D341Med (cell line): ENCODE results near the gene KLHL18.
A peak's percentile ranks its signal among the peaks of the same experiment; 100 is the strongest.
"Not testable (repeated sequence)": the region's sequence is repeated elsewhere in the genome, so short reads cannot be mapped to it uniquely, and the experiment has no call there.

ENCODE experiments used
- DNase-seq: peaks from one replicate; pipeline ENCODE4 v3.0.0; 2012; ENCODE audit warnings: low spot score

KLHL18 gene

GRCh38 chr3:47362701-47363100 lies 80.0 kb downstream of the KLHL18 start:
- DNase-seq: no peak

DNA sequence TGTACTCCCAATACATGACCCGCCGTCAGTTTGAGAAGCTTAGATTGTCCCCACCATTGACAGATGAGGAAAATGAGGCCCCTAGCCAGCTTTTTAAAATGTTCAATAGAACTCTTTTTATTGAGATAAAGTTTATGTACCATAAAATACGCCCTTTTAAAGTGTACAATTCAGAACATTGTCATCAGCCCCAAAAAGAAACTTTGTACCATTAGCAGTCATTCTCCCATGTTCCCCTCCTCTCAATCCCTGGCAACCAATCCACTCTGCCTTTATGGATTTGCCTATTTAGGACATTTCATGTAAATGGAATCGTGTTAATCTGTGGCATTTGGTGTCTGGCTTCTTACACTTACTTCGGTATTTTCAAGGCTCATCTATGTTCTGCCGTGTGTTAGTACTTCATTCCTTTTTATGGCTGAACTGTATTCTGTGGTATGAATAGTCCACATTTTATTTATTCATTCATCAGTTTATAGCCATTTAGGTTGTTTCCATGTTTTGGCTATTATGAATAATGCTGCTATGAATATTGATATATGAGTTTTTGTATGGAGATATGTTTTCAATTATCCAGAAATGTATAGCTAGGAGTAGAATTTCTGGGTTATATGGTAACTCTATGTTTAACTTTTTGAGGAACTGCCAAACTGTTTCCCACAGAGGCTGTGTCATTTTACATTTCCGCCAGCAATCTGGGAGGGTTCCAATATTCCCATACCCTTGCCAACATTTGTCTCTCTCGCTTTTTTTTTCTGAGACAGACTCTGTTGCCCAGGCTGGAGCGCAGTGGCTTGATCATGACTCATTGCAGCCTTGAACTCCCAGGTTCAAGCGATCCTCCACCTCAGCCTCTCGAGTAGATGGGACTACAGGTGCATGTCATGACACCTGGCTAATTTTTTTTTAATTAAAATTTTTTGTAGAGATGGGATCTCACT lies 82.7 kb downstream of the KLHL18 start:
- no peak for DNase-seq

DNA sequence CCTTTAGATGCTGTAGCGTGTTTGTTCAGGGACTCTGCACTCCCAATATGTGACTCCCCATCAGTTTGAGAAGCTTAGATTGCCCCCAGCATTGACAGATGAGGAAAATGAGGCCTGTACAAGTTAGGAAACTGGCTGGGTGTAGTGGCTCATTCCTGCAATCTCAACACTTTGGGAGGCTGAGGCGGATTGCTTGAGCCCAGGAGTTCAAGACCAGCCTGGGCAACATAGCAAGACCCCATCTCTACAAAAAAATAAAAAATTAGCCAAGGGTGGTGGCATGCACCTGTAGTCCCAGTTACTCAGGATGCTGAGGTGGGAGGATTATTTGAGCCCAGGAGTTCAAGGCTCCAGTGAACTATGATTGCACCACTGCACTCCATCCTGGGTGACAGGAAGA lies 84.1 kb downstream of the KLHL18 start:
- no peak for DNase-seq

DNA sequence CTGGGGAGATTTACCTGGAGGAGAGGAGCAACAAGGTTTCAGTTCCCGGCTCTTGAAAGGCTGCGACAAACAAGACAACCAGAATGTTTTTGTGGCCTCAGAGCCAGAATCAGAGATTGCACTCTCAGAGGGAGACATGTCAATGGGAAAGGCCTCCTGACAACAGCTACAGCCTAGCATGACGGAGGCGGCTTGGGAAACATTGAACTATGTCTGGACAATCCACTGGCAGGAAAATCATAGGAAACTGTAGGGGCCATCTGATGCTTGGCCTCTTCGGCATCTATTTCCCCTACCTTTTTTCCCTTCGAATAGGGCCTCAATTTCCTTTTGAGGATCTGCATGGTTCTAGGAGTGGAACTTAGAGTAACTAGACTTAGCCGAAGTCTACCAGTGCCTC lies 84.9 kb downstream of the KLHL18 start:
- DNase-seq: no peak

DNA sequence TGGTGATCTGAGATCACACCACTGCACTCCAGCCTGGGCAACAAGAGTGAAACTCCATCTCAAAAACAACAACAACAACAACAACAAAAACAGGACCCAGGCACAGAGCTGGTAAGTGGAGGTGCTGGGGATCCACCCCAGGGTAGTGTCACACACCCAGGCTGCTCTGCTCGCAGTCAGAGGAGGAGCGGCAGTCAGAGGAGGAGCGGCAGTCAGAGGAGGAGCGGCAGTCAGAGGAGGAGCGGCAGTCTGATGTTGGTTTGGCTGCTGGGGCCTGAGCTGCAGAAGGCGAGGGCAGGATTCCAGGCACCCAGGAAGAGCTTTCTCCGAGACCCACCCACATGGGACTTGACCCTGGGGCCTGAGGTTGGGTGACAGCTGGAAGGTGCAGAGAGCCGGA lies 87.3 kb downstream of the KLHL18 start:
- not testable (repeated sequence) for DNase-seq

- peak; percentile 76 for DNase-seq
Measured at GRCh38 chr3:47370887-47371697, 88.3 kb downstream of the KLHL18 start.

- DNase-seq: no peak
Measured at GRCh38 chr3:47374587-47374986, 91.8 kb downstream of the KLHL18 start.

DNA sequence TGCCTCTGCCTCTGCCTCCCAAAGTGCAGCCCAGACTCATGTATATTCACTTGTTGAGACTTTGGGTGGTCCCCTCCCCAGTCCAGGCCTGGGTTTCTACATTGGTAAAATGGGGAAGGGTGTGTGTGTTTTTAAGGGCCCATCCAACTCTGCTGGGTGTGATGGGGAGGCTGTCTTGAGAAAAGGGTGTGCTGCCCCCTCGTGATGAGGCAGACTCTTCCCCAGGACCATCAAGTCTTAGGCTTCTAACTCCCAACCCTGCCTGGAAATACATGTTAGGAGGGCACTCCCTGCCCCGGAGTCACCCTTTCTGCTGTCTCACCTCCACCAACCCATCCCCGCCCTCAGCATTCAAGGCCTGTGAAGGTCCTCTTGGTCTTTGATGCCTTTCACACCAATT lies 93.6 kb downstream of the KLHL18 start:
- DNase-seq: no peak

DNA sequence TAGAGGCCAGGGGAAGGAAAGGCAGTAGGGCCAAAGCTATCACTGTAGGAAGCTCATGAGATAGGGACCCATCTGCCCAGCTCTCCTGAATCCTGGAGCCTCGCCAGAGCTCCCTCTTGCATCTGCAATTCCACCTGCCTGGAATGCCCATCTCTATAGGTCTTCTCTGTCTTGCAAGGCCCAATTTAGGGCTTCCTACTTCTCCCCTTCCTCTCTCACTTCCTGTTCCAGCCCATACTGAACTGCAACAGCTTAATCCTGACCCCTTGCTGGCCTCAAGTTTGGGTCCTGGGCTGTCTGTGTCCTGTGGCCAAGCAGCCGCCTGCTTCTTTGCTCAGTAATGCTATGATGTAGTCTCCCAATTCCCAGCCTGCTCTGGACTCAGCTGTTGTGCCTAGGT lies 94.4 kb downstream of the KLHL18 start:
- no peak for DNase-seq

DNA sequence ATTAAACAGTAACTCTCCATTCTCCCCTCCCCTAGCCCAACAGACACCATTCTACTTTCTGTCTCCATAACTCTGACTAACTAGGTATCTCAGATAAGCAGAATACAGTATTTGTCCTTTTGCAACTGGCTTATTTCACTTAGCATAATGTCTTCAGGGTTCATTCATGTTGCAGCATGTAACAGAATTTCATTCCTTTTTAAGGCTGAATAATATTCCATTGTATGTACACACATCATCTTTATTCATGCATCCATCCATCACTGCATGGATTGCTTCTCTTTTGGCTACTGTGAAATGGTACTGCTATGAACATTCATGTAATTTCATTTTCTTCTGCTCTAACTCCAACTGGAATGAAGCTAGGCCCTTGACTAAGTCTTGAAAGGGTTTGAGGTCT lies 96.1 kb downstream of the KLHL18 start:
- no peak for DNase-seq

DNA sequence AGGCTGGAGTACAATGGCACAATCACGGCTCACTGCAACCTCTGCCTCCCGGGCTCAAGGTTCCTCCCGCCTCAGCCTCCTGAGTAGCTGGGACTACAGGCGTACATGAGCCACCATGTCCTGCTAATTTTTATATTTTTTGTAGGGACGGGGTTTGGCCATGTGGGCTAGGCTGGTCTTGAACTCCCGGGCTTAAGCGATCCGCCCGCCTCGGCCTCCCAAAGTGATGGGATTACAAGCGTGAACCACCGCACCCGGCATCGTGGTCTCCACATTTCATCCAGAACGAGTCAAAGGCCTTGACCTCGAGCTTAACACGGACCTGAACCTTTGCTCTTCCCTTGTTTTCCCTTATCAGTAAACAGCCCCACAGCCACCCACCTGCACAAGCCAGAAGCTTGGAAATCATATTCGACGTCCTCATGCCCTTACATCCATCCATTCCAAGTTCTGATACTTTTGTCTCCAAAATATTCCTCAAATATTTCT lies 96.7 kb downstream of the KLHL18 start:
- DNase-seq: no peak

DNA sequence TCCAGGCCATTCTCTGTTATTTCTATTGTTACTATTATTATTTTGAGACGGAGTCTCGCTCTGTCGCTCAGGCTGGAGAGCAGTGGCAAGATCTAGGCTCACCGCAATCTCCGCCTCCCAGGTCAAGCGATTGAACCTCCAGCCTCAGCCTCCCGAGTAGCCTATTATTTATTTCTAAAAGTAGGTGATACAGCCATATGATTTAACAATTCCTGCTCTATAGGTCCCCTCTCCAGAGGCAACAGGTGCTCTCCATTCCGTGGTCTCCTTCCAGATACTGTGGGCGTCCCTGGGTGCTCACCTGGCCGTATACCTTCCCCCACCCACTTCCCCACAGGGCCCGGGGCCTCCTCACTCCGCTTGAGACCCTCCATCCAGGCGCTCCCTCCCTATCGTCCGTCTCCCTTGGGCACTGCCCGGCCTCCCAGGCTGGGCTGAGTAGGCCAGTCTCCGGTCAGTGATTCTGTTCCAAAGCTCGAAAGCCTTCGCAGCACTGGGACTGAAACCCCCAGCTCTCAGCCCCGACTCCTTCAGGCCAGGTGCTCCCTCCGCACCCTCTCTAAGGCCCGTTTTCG lies 97.4 kb downstream of the KLHL18 start:
- no peak for DNase-seq

- DNase-seq: peak; percentile 99
Measured at GRCh38 chr3:47380601-47381316, 98.0 kb downstream of the KLHL18 start, which contains the start of gene PTPN23. PTPN23 (plus strand) TSS chr3:47381021; CDS start chr3:47381097, 76 bp downstream.

GRCh38 chr3:47381317-47382157 lies 98.8 kb downstream of the KLHL18 start:
- peak; percentile 90 for DNase-seq

GRCh38 chr3:47384425-47384824 lies 101.7 kb downstream of the KLHL18 start:
- DNase-seq: no peak

DNA sequence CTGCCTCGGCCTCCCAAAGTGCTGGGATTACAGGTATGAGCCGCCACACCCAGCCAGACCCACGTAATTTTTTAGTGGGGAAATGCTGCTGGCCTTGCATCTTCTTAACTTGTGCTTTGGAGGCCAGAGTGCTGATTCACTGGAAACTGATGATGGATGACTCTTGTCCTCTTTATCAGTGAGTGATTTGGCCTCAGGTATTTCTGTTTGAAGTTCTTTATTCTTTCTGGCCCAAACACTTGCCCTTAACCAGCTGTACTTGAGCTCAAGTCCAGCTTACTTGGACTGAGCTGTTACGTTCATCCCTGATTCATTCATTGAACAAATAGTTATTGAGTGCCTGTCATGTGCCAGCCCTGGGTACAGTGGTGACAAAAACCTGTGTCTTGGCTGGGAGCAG lies 102.3 kb downstream of the KLHL18 start:
- no peak for DNase-seq

DNA sequence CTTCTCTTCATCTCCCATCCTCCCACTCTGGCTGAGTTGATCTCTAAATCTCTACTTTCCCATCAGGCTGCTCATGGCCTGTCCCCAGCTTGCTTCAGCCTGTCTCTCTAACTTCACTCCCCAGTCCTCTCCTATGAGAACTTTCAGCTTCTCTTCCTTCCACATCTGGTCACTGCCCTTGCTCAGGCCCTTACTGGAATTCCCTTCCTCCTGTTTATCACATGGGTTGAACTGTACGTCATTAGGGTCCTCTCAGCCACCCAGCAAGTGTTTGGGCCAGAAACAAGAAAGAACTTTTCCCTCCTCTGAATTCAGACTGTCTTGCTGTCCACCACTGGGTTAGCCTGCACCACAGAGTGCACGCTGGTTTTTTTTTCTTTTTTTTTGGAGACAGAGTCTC lies 103.1 kb downstream of the KLHL18 start:
- DNase-seq: no peak

GRCh38 chr3:47392933-47393332 lies 110.2 kb downstream of the KLHL18 start:
- DNase-seq: no peak

GRCh38 chr3:47394140-47394870 lies 111.6 kb downstream of the KLHL18 start:
- no peak for DNase-seq

GRCh38 chr3:47394881-47395280 lies 112.1 kb downstream of the KLHL18 start:
- peak; percentile 84 for DNase-seq
